ENCODE measurements around the gene NFAM1.

GRCh38 chr22:42345458-42345857 lies 86.7 kb downstream of the NFAM1 start:
- TF ChIP-seq POLR2AphosphoS5 (IDR thresholded peaks at IDR 0.05) (no peak), CTCF (IDR thresholded peaks at IDR 0.05) (no peak), POLR2A (IDR thresholded peaks at IDR 0.05) (no peak)

Data from sigmoid colon (tissue), 4 donors.